CD4-positive, alpha-beta T cell treated with Interleukin-1 beta for 1 hour (primary cell): ENCODE measurements around the gene AQP4.

Experiments used
- DNase-seq, 2 donors: peaks; one replicate each; pipeline ENCODE4 v3.0.0-alpha.2; 2020 to 2022

The AQP4 gene

GRCh38 chr18:26839609-26840008 lies 25.9 kb downstream of the AQP4 start:
- DNase-seq: no peak

DNA sequence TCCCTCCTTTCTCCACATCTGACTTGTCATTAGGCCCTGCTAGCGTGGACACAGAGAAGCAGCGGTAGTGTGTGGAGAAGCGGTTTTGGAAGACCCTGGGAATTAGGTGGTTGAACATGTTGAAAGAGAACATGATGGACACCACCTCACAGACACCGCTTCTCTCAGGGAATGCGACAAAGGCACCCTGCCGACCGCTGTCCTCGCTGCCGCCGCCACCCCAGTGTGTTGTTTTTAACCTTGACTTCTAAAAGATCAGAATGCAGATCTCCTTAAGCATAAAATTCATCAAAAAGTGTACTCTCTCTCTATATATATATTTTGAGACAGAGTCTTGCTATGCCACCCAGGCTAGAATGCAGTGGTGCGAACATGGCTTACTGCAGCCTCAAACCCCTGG lies 33.2 kb downstream of the AQP4 start:
- no peak for DNase-seq

DNA sequence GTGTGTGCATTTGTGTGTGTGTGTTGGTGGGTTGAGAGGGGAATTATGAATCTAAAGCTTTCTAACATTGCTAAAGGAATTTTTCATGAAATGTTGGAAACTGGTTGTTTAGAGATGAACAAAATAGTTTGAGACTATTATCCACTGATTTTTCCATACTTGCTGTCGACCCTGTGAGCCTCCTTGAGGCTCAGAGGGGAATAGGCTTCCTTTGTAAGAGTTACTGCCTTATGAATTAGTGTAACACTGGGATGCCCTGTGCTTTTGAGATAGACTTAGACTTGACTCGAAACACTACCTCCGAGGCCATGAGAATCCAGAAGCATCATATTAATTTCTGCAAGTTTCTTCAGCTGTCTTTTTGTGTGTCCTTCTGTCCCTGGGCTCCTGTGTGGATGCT lies 37.9 kb downstream of the AQP4 start:
- DNase-seq: no peak

GRCh38 chr18:26826656-26827235 lies 38.8 kb downstream of the AQP4 start:
- no peak for DNase-seq

DNA sequence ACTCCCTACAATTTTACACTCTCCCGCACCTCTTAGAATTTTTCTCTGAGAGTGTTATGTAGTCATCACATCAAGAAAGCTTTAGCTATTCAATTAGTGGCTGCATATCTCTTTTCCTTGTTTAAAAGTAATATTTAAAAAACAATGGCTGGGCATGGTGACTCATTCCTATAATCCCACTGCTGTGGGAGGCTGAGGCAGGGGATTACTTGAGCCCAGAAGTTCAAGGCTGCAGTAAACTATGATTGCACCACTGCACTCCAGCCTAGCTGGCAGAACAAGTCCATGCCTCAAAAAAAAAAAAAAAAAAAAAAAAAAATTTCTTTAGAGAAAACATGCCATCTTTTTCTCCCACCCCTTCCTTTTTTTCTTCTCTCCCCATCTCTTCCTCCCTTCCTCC lies 44.3 kb downstream of the AQP4 start:
- DNase-seq: no peak

- no peak for DNase-seq
Measured at GRCh38 chr18:26819046-26819445, 46.5 kb downstream of the AQP4 start.

GRCh38 chr18:26818461-26818860 lies 47.0 kb downstream of the AQP4 start:
- no peak for DNase-seq

DNA sequence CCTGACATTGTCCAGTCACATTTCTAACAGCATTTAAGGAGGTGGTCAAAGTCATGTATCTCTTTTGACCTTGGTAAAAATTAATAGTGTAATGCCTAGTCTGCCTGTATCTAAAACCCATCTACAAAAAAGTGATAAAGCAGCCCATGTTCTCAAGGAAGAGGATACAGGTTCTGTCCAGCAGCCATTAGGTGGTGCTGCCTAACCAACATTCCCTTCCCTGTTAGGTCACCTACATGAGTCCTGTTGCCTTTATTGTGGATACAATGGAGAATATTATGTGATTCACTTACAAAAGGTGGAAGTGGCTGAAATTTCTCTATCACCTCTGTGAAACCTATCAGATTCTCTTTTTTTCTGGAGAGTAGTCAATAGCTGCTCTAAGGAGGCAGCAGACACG lies 52.5 kb downstream of the AQP4 start:
- no peak for DNase-seq

GRCh38 chr18:26812462-26812861 lies 53.0 kb downstream of the AQP4 start:
- DNase-seq: no peak

DNA sequence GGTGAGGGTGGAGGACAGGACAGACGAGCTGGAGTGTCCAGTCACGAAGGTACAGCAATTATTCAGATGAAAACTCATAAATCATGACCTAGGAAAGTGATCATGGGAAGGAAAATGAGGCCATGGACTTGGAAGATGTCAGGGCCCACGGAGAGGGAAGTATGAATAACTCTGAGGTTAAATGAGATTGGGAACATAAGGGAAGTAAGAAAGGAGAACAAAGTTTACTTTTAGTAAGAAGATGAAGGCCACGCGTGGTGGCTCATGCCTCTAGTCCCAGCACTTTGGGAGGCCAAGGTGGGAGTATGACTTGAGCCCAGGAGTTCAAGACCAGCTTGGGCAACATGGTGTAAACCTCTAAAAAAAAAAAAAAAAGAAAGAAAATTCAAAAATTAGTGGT lies 56.2 kb downstream of the AQP4 start:
- DNase-seq: no peak

DNA sequence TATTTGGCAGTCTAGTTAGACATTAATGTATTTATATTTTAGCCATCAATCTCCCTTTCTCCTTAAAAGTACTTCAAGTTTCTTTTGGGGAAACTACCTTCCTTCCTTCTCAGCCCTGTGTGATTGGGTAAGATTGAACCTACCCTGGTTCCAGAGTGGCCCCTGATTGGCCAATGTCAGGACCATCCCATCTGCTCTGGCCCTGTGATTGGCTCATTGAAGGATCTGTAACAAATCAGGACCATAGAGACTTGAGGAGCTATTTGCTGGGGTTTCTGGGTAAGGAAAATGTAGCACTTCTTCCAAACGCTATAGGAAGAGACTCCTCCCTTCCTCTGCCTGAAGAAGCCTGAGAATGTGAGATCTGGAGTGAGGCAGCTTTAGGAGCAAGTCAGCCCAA lies 59.3 kb downstream of the AQP4 start:
- no peak for DNase-seq

DNA sequence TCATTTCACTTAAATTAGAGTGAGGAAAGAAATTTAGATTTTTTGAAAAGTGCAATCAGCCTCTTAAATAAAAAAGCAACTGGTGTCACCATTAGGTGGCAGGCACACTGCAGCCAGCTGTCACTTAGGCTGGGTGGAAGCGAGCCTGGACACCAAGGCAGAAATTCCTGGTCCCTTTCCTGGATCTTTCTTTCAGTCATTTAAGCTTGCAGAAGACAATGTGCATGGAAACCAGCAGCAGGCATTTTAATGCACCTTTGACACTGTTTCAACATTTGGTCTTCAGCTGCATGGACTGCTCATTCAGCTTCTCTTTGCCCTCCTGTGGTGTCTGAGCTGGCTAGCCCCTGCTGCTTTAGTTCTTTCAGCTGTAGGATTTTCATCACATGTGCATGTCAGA lies 61.0 kb downstream of the AQP4 start:
- DNase-seq: no peak

DNA sequence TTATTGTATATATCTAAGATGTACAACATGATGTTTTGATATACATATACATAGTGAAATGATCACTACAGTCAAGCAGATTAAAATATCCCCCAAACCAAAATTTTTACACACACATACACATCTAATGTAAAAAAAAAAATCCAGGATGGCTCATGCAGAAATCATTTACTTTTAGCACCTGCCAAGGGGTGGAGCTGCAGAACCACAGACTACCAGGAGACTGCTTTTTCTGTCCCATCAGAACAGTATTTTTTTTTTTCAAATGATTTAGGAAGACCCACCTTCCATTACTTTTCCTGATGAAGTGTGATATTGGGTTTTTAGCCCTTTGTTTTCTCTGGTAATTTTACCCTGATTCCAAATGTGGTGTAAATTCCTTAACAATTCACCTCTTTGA lies 61.9 kb downstream of the AQP4 start:
- DNase-seq: no peak

DNA sequence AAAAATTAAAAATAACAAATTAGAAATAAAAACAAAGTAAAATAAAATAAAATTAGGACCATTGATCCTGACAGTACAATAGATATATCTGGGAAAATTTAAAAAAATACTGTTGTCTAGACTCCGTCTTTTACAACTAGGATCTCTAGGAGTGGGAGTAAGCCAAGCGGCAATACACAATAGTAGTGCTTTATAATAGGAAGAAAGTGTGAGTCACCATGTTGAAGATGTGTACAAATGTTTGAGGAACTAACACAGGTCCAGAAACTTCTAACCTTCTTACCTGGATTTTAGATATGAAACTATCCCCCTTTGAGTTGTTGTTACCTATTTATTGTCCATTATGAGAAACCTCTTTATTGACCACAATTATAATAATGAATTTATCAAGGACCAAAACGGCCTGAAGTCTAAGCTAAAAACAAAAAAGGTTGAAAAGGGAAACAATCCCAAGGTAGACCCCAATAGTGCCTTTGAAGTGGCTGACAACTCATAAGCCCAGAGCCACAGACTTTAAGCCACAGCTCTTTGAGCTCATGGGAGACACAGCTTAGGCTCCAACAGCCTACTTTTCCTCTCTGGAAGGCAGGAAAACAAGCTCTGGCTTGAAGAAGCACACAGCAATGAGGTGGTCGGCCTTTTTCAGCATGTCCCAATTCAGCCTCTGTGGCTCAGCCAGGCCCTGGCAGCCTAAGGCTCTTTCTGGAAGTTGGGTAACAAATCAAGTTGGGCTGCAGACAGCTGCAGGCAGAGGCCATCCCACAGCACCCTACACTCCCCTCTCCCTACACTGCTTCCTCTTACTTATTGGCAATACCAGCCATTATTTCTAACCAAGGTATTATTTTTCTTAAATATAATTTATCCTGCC lies 62.9 kb downstream of the AQP4 start:
- no peak for DNase-seq
